Keratinocyte (primary cell): ENCODE results near the gene MYADM. TPM values are rescaled to one million over a fixed set of nuclear protein-coding genes. Genes with fewer than 3 reads are reported as not detected.

Experiments
- DNase-seq: peaks from one replicate; pipeline ENCODE4 v3.0.0-alpha.2; 2011; ENCODE audit warnings: low read depth, missing footprints, low spot score
- FAIRE-seq: peaks from 2 replicates; lab custom pipeline; 2011; peaks lifted over from hg19 to GRCh38; lab: Jason Lieb, UNC
- H2AFZ ChIP-seq: 2 replicates; pipeline ENCODE4 v1.6.0; 2012; ENCODE audit warnings: low read length, control low read depth, inconsistent platforms; ENCODE audit not compliant: control insufficient read depth
- H3K27ac ChIP-seq: 2 replicates; pipeline ENCODE4 v1.5.1; 2011; ENCODE audit warnings: low read length; ENCODE audit not compliant: control insufficient read depth, insufficient read depth
- H3K27me3 ChIP-seq: 3 replicates; pipeline ENCODE4 v1.6.0; 2011; ENCODE audit warnings: low read length; ENCODE audit not compliant: control insufficient read depth, insufficient read depth; ENCODE audit errors: extremely low read depth
- H3K36me3 ChIP-seq, 2 experiments: 2 replicates in 1 of 2; 3 replicates in 1 of 2; pipeline ENCODE4 v1.5.1; 2011; ENCODE audit warnings: low read length in 2 of 2, mild to moderate bottlenecking in 1 of 2; ENCODE audit not compliant: control insufficient read depth in 2 of 2, insufficient read depth in 2 of 2; ENCODE audit errors: extremely low read depth in 1 of 2
- H3K4me1 ChIP-seq: 3 replicates; pipeline ENCODE4 v1.5.1; 2011; ENCODE audit warnings: low read length; ENCODE audit not compliant: control insufficient read depth, insufficient read depth; ENCODE audit errors: extremely low read depth
- H3K4me2 ChIP-seq: 3 replicates; pipeline ENCODE4 v1.6.0; 2011; ENCODE audit warnings: low read depth, low read length; ENCODE audit not compliant: control insufficient read depth, insufficient read depth; ENCODE audit errors: extremely low read depth
- H3K4me3 ChIP-seq, 3 experiments: fragments of 200-600 bp in 1 of 3; sonication (generic) in 1 of 3; 2 replicates in 2 of 3; 3 replicates in 1 of 3; pipeline ENCODE4 v1.5.1; 2011 to 2016; ENCODE audit warnings: low read length in 3 of 3, mild to moderate bottlenecking in 3 of 3, control low read depth in 2 of 3, inconsistent platforms in 1 of 3, low read depth in 1 of 3, mixed read lengths in 1 of 3, mixed run types in 1 of 3, moderate library complexity in 1 of 3; ENCODE audit not compliant: control insufficient read depth in 2 of 3, insufficient read depth in 2 of 3; ENCODE audit errors: extremely low read depth in 1 of 3
- H3K79me2 ChIP-seq: 2 replicates; pipeline ENCODE4 v1.6.0; 2012; ENCODE audit warnings: low read length; ENCODE audit not compliant: control insufficient read depth, insufficient read depth
- H3K9ac ChIP-seq: 3 replicates; pipeline ENCODE4 v1.6.0; 2011; ENCODE audit warnings: low read length; ENCODE audit not compliant: control insufficient read depth, insufficient read depth; ENCODE audit errors: extremely low read depth
- H3K9me1 ChIP-seq: 3 replicates; pipeline ENCODE4 v1.6.0; 2011; ENCODE audit warnings: low read length; ENCODE audit not compliant: control insufficient read depth, insufficient read depth; ENCODE audit errors: extremely low read depth
- H3K9me3 ChIP-seq: 2 replicates; pipeline ENCODE4 v1.5.1; 2012; ENCODE audit warnings: low read depth, low read length; ENCODE audit not compliant: control insufficient read depth
- H4K20me1 ChIP-seq: 3 replicates; pipeline ENCODE4 v1.6.0; 2011; ENCODE audit warnings: low read length; ENCODE audit not compliant: control insufficient read depth, insufficient read depth; ENCODE audit errors: extremely low read depth
- EZH2 ChIP-seq: IDR thresholded peaks from one replicate; pipeline ENCODE4 v1.6.1; 2012; ENCODE audit warnings: inconsistent platforms, mild to moderate bottlenecking, low read length, moderate library complexity
- dilution Hi-C: fragments of 300-500 bp; cut with MboI; formaldehyde crosslinking; loops from one replicate; pipeline ENCODE4 v1.7.0; 2020; ENCODE audit warnings: low sequenced_read_pairs; ENCODE audit not compliant: extremely low pct_ligation_motif_present
- polyA plus RNA-seq, 5 experiments: library from polyadenylated mRNA; depleted of rRNA in 3 of 5; stranded (reverse) in 3 of 5; stranded (forward) in 1 of 5; unstranded in 1 of 5; fragments of >200 nt; gene quantifications; 1 replicate in 1 of 5; 2 replicates in 3 of 5; 3 replicates in 1 of 5; pipeline versions ENCODE4 v1.2.1 to v1.2.3, GENCODE V29; 2011 to 2012; ENCODE audit warnings: missing spikeins in 2 of 5, low read depth in 1 of 5, low replicate concordance in 1 of 5
- TF ChIP-seq, protein P1 (sequence below), 3 experiments: IDR thresholded peaks in 1 of 3; conservative IDR thresholded peaks in 1 of 3; optimal IDR thresholded peaks in 1 of 3; 2 replicates in 2 of 3; 3 replicates in 1 of 3; pipeline versions ENCODE3 to v1.5.1; 2011; ENCODE audit warnings: low read length in 3 of 3, mild to moderate bottlenecking in 3 of 3, moderate library complexity in 2 of 3, control low read depth in 1 of 3, inconsistent platforms in 1 of 3; ENCODE audit not compliant: insufficient read depth in 2 of 3; ENCODE audit errors: extremely low read depth in 1 of 3

MYADM gene
- polyA plus RNA-seq, 1 donor (not counting 4 experiments of a cell fraction or from before 2014, with no cell fraction given): 16.8 TPM

- Histone ChIP-seq H3K27me3 (peaks cover 42% of the 10 kb centered on the region), H2AFZ (no peak overlapping the region), H3K4me2 (no peak overlapping the region), H4K20me1 (no peaks in the 10 kb centered on the region), H3K4me3 (no peak overlapping the region), H3K36me3 (no peaks in the 10 kb centered on the region), H3K9ac (no peak overlapping the region), H3K9me1 (no peaks in the 10 kb centered on the region), H3K27ac (no peak overlapping the region), H3K9me3 (no peaks in the 10 kb centered on the region), H3K4me1 (no peaks in the 10 kb centered on the region), H3K79me2 (no peaks in the 10 kb centered on the region)
- no peak for TF ChIP-seq EZH2
- TF ChIP-seq, protein P1, sequence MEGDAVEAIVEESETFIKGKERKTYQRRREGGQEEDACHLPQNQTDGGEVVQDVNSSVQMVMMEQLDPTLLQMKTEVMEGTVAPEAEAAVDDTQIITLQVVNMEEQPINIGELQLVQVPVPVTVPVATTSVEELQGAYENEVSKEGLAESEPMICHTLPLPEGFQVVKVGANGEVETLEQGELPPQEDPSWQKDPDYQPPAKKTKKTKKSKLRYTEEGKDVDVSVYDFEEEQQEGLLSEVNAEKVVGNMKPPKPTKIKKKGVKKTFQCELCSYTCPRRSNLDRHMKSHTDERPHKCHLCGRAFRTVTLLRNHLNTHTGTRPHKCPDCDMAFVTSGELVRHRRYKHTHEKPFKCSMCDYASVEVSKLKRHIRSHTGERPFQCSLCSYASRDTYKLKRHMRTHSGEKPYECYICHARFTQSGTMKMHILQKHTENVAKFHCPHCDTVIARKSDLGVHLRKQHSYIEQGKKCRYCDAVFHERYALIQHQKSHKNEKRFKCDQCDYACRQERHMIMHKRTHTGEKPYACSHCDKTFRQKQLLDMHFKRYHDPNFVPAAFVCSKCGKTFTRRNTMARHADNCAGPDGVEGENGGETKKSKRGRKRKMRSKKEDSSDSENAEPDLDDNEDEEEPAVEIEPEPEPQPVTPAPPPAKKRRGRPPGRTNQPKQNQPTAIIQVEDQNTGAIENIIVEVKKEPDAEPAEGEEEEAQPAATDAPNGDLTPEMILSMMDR (optimal IDR thresholded peaks at IDR 0.05 in 1 of 3, IDR thresholded peaks at IDR 0.05 in 1 of 3, conservative IDR thresholded peaks at IDR 0.05 in 1 of 3; ENCODE audit: extremely low read depth in 1 of 3, insufficient read depth in 2 of 3, low read length in 3 of 3): no peak
- DNase-seq (no peak), FAIRE-seq (no peak)
- dilution Hi-C loops: no loop called here
Observed at GRCh38 chr19:53908106-53908934, 40.6 kb downstream of the MYADM start.

- TF ChIP-seq, protein P1 (optimal IDR thresholded peaks at IDR 0.05 in 1 of 3, IDR thresholded peaks at IDR 0.05 in 1 of 3, conservative IDR thresholded peaks at IDR 0.05 in 1 of 3; ENCODE audit: extremely low read depth in 1 of 3, insufficient read depth in 2 of 3, low read length in 3 of 3): no peak
- peak; percentile 73 for TF ChIP-seq EZH2
- Histone ChIP-seq H3K79me2 (no peaks in the 10 kb centered on the region), H3K27me3 (peaks cover 42% of the 10 kb centered on the region), H3K4me1 (no peaks in the 10 kb centered on the region), H3K4me3 (no peak within 1 kb of the TSS), H2AFZ (no peak within 1 kb of the TSS), H3K9ac (no peak within 1 kb of the TSS), H3K36me3 (no peaks in the 10 kb centered on the region), H3K9me1 (no peaks in the 10 kb centered on the region), H3K9me3 (no peaks in the 10 kb centered on the region), H3K4me2 (no peak within 1 kb of the TSS), H4K20me1 (no peaks in the 10 kb centered on the region), H3K27ac (no peak within 1 kb of the TSS)
- no peak for DNase-seq
- FAIRE-seq: no peak
- dilution Hi-C loops: no loop called here
Observed at GRCh38 chr19:53908935-53909415, 41.3 kb downstream of the MYADM start, which contains the start of gene CACNG7. TSS of gene CACNG7 (plus strand) at chr19:53909278. CDS start at chr19:53912832, 3,554 bp downstream.
